NOMO-1 treated with dmso at 0.1 percent for 144 hours (cell line): Measurements from ENCODE around the gene TERT.
"Not testable (repeated sequence)": the region's sequence is repeated elsewhere in the genome, so short reads cannot be mapped to it uniquely, and the experiment has no call there.

ENCODE experiments used
- DNase-seq: peaks from one replicate; lab custom pipeline; 2025; ENCODE audit not compliant: unreplicated experiment; lab: John Stamatoyannopoulos, UW

The TERT gene

GRCh38 chr5:1294835-1295649 lies at the start of gene TERT:
Gene TERT, minus strand, starts transcription at chr5:1295068. Its CDS starts 79 bp downstream, at chr5:1294989.
- no peak for DNase-seq

- DNase-seq = no peak
These were observed 49.3 kb upstream of the TERT start for GRCh38 chr5:1343931-1344901.

- DNase-seq = no peak
These were observed 48.5 kb upstream of the TERT start for GRCh38 chr5:1343315-1343751.

GRCh38 chr5:1342711-1343110 lies 47.8 kb upstream of the TERT start:
- DNase-seq = not testable (repeated sequence)

GRCh38 chr5:1342268-1342667 lies 47.4 kb upstream of the TERT start:
- DNase-seq = no peak

- DNase-seq = no peak
These were observed 47.0 kb upstream of the TERT start for GRCh38 chr5:1341863-1342262.

GRCh38 chr5:1339818-1340210 lies 44.9 kb upstream of the TERT start:
- not testable (repeated sequence) for DNase-seq

- DNase-seq = not testable (repeated sequence)
These were observed 44.4 kb upstream of the TERT start for GRCh38 chr5:1339139-1339817.

- DNase-seq = no peak
These were observed 43.7 kb upstream of the TERT start for GRCh38 chr5:1338506-1339070.

GRCh38 chr5:1338196-1338490 lies 43.3 kb upstream of the TERT start:
- no peak for DNase-seq

GRCh38 chr5:1337489-1338195 lies 42.8 kb upstream of the TERT start:
- DNase-seq = no peak

- DNase-seq = no peak
These were observed 42.1 kb upstream of the TERT start for GRCh38 chr5:1336749-1337488.

GRCh38 chr5:1336106-1336561 lies 41.3 kb upstream of the TERT start:
- no peak for DNase-seq

GRCh38 chr5:1335540-1336095 lies 40.8 kb upstream of the TERT start:
- no peak for DNase-seq

GRCh38 chr5:1334831-1335539 lies 40.1 kb upstream of the TERT start:
- no peak for DNase-seq

- no peak for DNase-seq
These were observed 39.1 kb upstream of the TERT start for GRCh38 chr5:1333986-1334385.

GRCh38 chr5:1333286-1333685 lies 38.4 kb upstream of the TERT start:
- DNase-seq = not testable (repeated sequence)

GRCh38 chr5:1332461-1333001 lies 37.7 kb upstream of the TERT start:
- no peak for DNase-seq
